GM12878 (cell line): ENCODE data around the gene NTRK3. TPM values are rescaled to one million over a fixed set of nuclear protein-coding genes. Genes with fewer than 3 reads are reported as not detected.

ENCODE experiments used
- ATAC-seq: fragments of 200-7000 bp; cut with Tn5 transposase; 3 replicates; pipeline ENCODE4 v1.9.1; 2020; ENCODE audit warnings: mild to moderate bottlenecking, moderate library complexity
- BruUV-seq: library from RNA; stranded (reverse); fragments of 400-500 nt; replicated peaks from 2 replicates; lab custom pipeline; 2021; lab: Mats Ljungman, UMichigan
- CTCF ChIA-PET: fragments of 300-600 bp; sonication (Branson Sonifier 250); formaldehyde crosslinking; extraction: SDS; loops from one replicate; lab custom pipeline; 2021; ENCODE audit warnings: inconsistent platforms; lab: Yijun Ruan, JAX
- POLR2A ChIA-PET: fragments of 350-600 bp; formaldehyde crosslinking; extraction: SDS; loops from one replicate; lab custom pipeline; 2021; ENCODE audit warnings: inconsistent platforms; lab: Charles Lee
- RAD21 ChIA-PET: fragments of 300-600 bp; sonication (Branson Sonifier 250); formaldehyde crosslinking; loops from one replicate; lab custom pipeline; 2023; ENCODE audit warnings: antibody characterized with exemption; ENCODE audit not compliant: unreplicated experiment; lab: Charles Lee
- SMC1A ChIA-PET: fragments of 300-600 bp; sonication (Branson Sonifier 250); formaldehyde crosslinking; loops from one replicate; lab custom pipeline; 2023; ENCODE audit not compliant: unreplicated experiment, uncharacterized antibody; lab: Charles Lee
- DNase-seq: peaks from one replicate; pipeline ENCODE4 v3.0.0-alpha.2; 2011; ENCODE audit warnings: low read depth, low spot score
- FAIRE-seq: peaks from 3 replicates; lab custom pipeline; 2011; peaks lifted over from hg19 to GRCh38; lab: Jason Lieb, UNC
- H2AFZ ChIP-seq: 2 replicates; pipeline ENCODE4 v1.6.0; 2011; ENCODE audit warnings: low read depth, low read length, control low read depth; ENCODE audit not compliant: control insufficient read depth
- H3K27ac ChIP-seq: 2 replicates; pipeline ENCODE4 v1.5.1; 2011; ENCODE audit warnings: control low read depth; ENCODE audit not compliant: control insufficient read depth, insufficient read depth
- H3K27me3 ChIP-seq, 2 experiments: replicated peaks in 1 of 2; 2 replicates each; pipeline versions ENCODE4 v1.6.0 to v1.6.1; 2011; ENCODE audit warnings: low read length in 1 of 2; ENCODE audit not compliant: control insufficient read depth in 2 of 2, insufficient read depth in 2 of 2
- H3K36me3 ChIP-seq, 2 experiments: 2 replicates each; pipeline ENCODE4 v1.5.1; 2011; ENCODE audit warnings: low read length in 1 of 2; ENCODE audit not compliant: control insufficient read depth in 2 of 2, insufficient read depth in 2 of 2
- H3K4me1 ChIP-seq: 2 replicates; pipeline ENCODE4 v1.6.1; 2011; ENCODE audit warnings: mild to moderate bottlenecking, low read length, moderate library complexity, mixed read lengths; ENCODE audit not compliant: control insufficient read depth, insufficient read depth
- H3K4me2 ChIP-seq: 2 replicates; pipeline ENCODE4 v1.6.0; 2011; ENCODE audit warnings: control low read depth; ENCODE audit not compliant: control insufficient read depth, insufficient read depth
- H3K4me3 ChIP-seq: fragments of 200-600 bp; sonication (generic); 2 replicates; pipeline ENCODE4 v1.5.1; 2016
- H3K79me2 ChIP-seq: 2 replicates; pipeline ENCODE4 v1.6.0; 2011; ENCODE audit warnings: low read length; ENCODE audit not compliant: control insufficient read depth, insufficient read depth
- H3K9ac ChIP-seq: 2 replicates; pipeline ENCODE4 v1.8.0; 2011; ENCODE audit warnings: low read length, control low read depth, mixed read lengths; ENCODE audit not compliant: control insufficient read depth, insufficient read depth
- H3K9me3 ChIP-seq: replicated peaks from 3 replicates; pipeline ENCODE4 v1.5.1; 2011; ENCODE audit warnings: mild to moderate bottlenecking, low read length; ENCODE audit not compliant: control insufficient read depth, insufficient read depth
- H4K20me1 ChIP-seq: 2 replicates; pipeline ENCODE4 v1.6.0; 2011; ENCODE audit not compliant: control insufficient read depth, insufficient read depth
- CBX3 ChIP-seq: fragments of 200-600 bp; sonication (generic); IDR thresholded peaks from 2 replicates; pipeline ENCODE4 v1.6.1; 2016; ENCODE audit warnings: low read depth, borderline replicate concordance
- GABPA ChIP-seq: IDR thresholded peaks from 2 replicates; pipeline ENCODE4 v1.6.1; 2014; ENCODE audit warnings: antibody characterized with exemption, low read depth, mild to moderate bottlenecking, inconsistent platforms
- HCFC1 ChIP-seq: fragments of 150-350 bp; IDR thresholded peaks from 2 replicates; pipeline ENCODE4 v1.6.1; 2014; ENCODE audit warnings: low read length
- HDGF ChIP-seq: fragments of 450-650 bp; IDR thresholded peaks from 2 replicates; pipeline ENCODE4 v1.6.1; 2016; ENCODE audit warnings: antibody characterized with exemption
- IKZF1 ChIP-seq: fragments of 450-650 bp; conservative IDR thresholded peaks from 2 replicates; pipeline ENCODE4 v1.6.1; 2017; ENCODE audit warnings: antibody characterized with exemption, mild to moderate bottlenecking
- KAT2A ChIP-seq: conservative IDR thresholded peaks from 2 replicates; pipeline ENCODE4 v1.6.1; 2011; ENCODE audit warnings: low read depth, low read length; ENCODE audit not compliant: control insufficient read depth
- MYB ChIP-seq: fragments of 150-350 bp; IDR thresholded peaks from 2 replicates; pipeline ENCODE4 v1.6.1; 2014; ENCODE audit warnings: mild to moderate bottlenecking, low read depth, low read length, borderline replicate concordance
- NR2C2 ChIP-seq: IDR thresholded peaks from 2 replicates; pipeline ENCODE4 v1.6.1; 2011; ENCODE audit warnings: borderline replicate concordance, low read depth; ENCODE audit not compliant: control insufficient read depth, insufficient read length
- PKNOX1 ChIP-seq: fragments of 450-650 bp; IDR thresholded peaks from 2 replicates; pipeline ENCODE4 v1.6.1; 2016; ENCODE audit warnings: mild to moderate bottlenecking
- POLR2AphosphoS5 ChIP-seq: IDR thresholded peaks from 2 replicates; pipeline ENCODE4 v1.6.1; 2011; ENCODE audit warnings: mild to moderate bottlenecking, low read length, inconsistent platforms
- RAD51 ChIP-seq: fragments of 450-650 bp; IDR thresholded peaks from 2 replicates; pipeline ENCODE4 v1.6.1; 2016; ENCODE audit warnings: moderate library complexity, mild to moderate bottlenecking, inconsistent platforms
- SMC3 ChIP-seq: IDR thresholded peaks from 2 replicates; pipeline ENCODE4 v1.6.1; 2011; ENCODE audit warnings: low read length, improper control_type of control experiment, borderline replicate concordance
- SPI1 ChIP-seq: IDR thresholded peaks from 2 replicates; pipeline ENCODE4 v1.6.1; 2011; ENCODE audit warnings: low read depth, mild to moderate bottlenecking, low read length, moderate library complexity, borderline replicate concordance; ENCODE audit not compliant: insufficient read depth
- SREBF2 ChIP-seq: IDR thresholded peaks from 2 replicates; pipeline ENCODE4 v1.6.1; 2012; ENCODE audit warnings: mild to moderate bottlenecking, low read length
- TARDBP ChIP-seq: IDR thresholded peaks from 2 replicates; pipeline ENCODE4 v1.6.1; 2016; ENCODE audit warnings: borderline replicate concordance
- USF1 ChIP-seq: IDR thresholded peaks from 2 replicates; pipeline ENCODE4 v1.6.1; 2011; ENCODE audit warnings: borderline replicate concordance, low read depth, mild to moderate bottlenecking, moderate library complexity, mixed read lengths, low read length; ENCODE audit not compliant: insufficient read depth; ENCODE audit errors: extremely low read length
- ZZZ3 ChIP-seq: IDR thresholded peaks from 2 replicates; pipeline ENCODE4 v1.6.1; 2011; ENCODE audit warnings: low read depth; ENCODE audit not compliant: control insufficient read depth, insufficient read length
- WGBS: methylation state at CpG from one replicate; pipeline ENCODE4 v1.1.6; 2016; ENCODE audit warnings: low lambda C conversion rate; ENCODE audit not compliant: insufficient replicate concordance, insufficient coverage; ENCODE audit errors: missing lambda C conversion rate; 5-methylcytosine and 5-hydroxymethylcytosine counted together
- in situ Hi-C: fragments of 300-500 bp; cut with MboI; formaldehyde crosslinking; loops from 9 replicates; pipeline ENCODE4 v1.14.3; 2018; ENCODE audit warnings: mixed read lengths
- intact Hi-C: fragments of 100-400 bp; cut with micrococcal nuclease; formaldehyde crosslinking; loops from one replicate; pipeline ENCODE4 v1.14.2; 2022; ENCODE audit not compliant: unreplicated experiment
- polyA plus RNA-seq, 11 experiments: library from polyadenylated mRNA; depleted of rRNA in 4 of 11; unstranded in 6 of 11; stranded (reverse) in 5 of 11; fragments of >200 nt; fragmentation: Nextera tagmentation in 4 of 11; fragmentation: Illumina TruSeq in 1 of 11; extraction: Ambion mirVana in 4 of 11; extraction: Trizol in 1 of 11; gene quantifications; 1 replicate in 1 of 11; 2 replicates in 10 of 11; pipeline versions ENCODE4 v1.2.1 to v1.2.3, GENCODE V29; 2011 to 2016; ENCODE audit warnings: inconsistent platforms in 2 of 11, missing spikeins in 2 of 11, low read depth in 1 of 11
- total RNA-seq, 4 experiments: library from RNA; depleted of rRNA in 3 of 4; stranded (reverse); fragments of >200 nt in 3 of 4; fragmentation: Illumina TruSeq in 1 of 4; extraction: Trizol in 1 of 4; gene quantifications; 2 replicates each; pipeline versions ENCODE4 v1.2.1 to v1.2.3, GENCODE V29; 2013 to 2021

NTRK3 gene
- total and polyA plus RNA-seq, 10 of the 15 experiments (the other 5 are each of a cell fraction or from before 2014, with no cell fraction given): not detected

- DNase-seq (no peak), FAIRE-seq (no peak), ATAC-seq (no peak)
- H3K27ac ChIP-seq: no peak overlapping the region
- in situ Hi-C loops: no loop called here
- H3K9me3 ChIP-seq: no peaks in the 10 kb centered on the region
- ChIA-PET SMC1A (no interaction called here), CTCF (no interaction called here), RAD21 (no interaction called here), POLR2A (no interaction called here)
- peaks cover 0 to 2% of the 10 kb centered on the region in 2 experiments; a peak in 1 of 4 replicates for H3K27me3 ChIP-seq
- no peak overlapping the region for H2AFZ ChIP-seq
- H3K4me3 ChIP-seq: no peak overlapping the region
- no peaks in the 10 kb centered on the region for H4K20me1 ChIP-seq
- no peak overlapping the region for H3K9ac ChIP-seq
- no peaks in the 10 kb centered on the region for H3K36me3 ChIP-seq
- no peaks in the 10 kb centered on the region for H3K4me1 ChIP-seq
- TF ChIP-seq NR2C2 (no peak), HDGF (no peak), SMC3 (no peak), CBX3 (no peak), USF1 (no peak)
- intact Hi-C loops: loop anchor here (10.0 kb wide), 1 partner anchor 86 kb away; no protein-coding TSS in a partner anchor
- no TSS peak for BruUV-seq
- WGBS: 4% methylated on average over 5 of the region's 5 CpGs
- no peaks in the 10 kb centered on the region for H3K79me2 ChIP-seq
- no peak overlapping the region for H3K4me2 ChIP-seq
Measured at GRCh38 chr15:88241060-88241459, 15.5 kb downstream of the NTRK3 start.

- Histone ChIP-seq H4K20me1 (no peaks in the 10 kb centered on the region), H3K9me3 (no peaks in the 10 kb centered on the region), H3K4me2 (no peak overlapping the region), H2AFZ (no peak overlapping the region), H3K79me2 (no peaks in the 10 kb centered on the region), H3K27me3 (no peaks in the 10 kb centered on the region), H3K27ac (no peak overlapping the region), H3K4me1 (no peaks in the 10 kb centered on the region), H3K9ac (no peak overlapping the region), H3K4me3 (no peak overlapping the region), H3K36me3 (no peaks in the 10 kb centered on the region)
- ATAC-seq (no peak), FAIRE-seq (no peak), DNase-seq (no peak)
- ChIA-PET SMC1A (no interaction called here), POLR2A (no interaction called here), CTCF (interaction anchor here (0.8 to 1.5 kb wide), 2 partner anchors 9 to 10 kb away, joined by 3 read pairs; no protein-coding TSS in a partner anchor), RAD21 (no interaction called here)
- 50% methylated on average over 9 of the region's 9 CpGs for WGBS
- in situ Hi-C loops: no loop called here
- intact Hi-C loops: no loop called here
- no TSS peak for BruUV-seq
- TF ChIP-seq SPI1 (no peak), HCFC1 (no peak), PKNOX1 (no peak), KAT2A (no peak), USF1 (no peak), MYB (no peak), SREBF2 (no peak), TARDBP (no peak), ZZZ3 (no peak), IKZF1 (no peak), GABPA (no peak), POLR2AphosphoS5 (no peak), RAD51 (no peak)
Measured at GRCh38 chr15:88239594-88239993, 16.9 kb downstream of the NTRK3 start.
